GM18508 (cell line): Measurements from ENCODE around the gene SLC7A8.
"Not testable (repeated sequence)": the region's sequence is repeated elsewhere in the genome, so short reads cannot be mapped to it uniquely, and the experiment has no call there.

Source experiments
- ATAC-seq: cut with Tn5 transposase; IDR thresholded peaks from one replicate; pipeline ENCODE4 v1.9.1; 2021; ENCODE audit warnings: moderate number of reproducible peaks; ENCODE audit not compliant: insufficient read depth, unreplicated experiment

SLC7A8 gene

DNA sequence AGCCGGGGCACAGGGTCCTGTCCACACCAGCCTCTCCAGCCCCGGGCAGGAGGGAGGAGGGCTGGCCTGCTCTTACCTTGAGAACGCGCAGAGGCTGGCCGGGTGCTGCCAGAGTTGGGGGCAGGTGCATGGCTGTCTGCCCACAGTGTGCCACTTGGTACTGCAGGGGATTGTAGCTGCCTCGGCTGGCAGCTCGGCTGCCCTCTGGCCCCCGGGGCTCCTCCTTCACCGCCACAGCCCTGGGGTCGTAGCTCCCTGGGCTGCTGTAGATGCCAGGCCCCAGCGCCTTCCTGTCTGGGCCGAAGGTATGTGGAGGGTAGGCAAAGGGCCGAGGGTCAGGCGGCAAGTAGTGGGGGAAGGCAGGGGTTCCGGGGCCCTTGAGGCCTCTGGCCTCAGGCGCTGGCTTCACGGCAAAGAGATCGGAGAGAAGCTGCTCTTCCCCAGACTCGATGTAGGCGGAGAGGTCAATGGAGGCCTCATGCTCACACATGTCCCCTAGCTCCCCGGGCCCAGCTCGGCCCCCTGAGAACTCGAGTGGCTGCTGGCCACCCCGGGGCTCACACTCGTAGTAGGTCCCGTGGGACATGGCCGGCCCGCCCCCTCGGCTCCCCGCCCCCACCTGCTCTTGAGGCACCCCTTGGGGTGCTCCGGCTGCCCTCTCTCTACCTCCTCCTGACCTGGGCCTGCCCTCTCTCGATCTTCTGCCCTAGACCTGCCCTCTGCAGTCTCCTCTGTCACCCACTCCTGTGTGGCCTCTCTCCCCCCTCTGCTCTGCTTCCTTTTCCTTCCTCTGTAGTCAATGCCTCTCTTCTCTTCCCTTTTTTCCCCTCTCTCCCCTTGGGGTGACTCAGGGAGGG, 64.7 kb downstream of the SLC7A8 start, which contains the start of gene CEBPE:
CEBPE (minus strand) TSS at position 750 of the 857 bp plus-strand sequence; CDS start at position 586, 164 bp downstream.
- ATAC-seq = no peak

DNA sequence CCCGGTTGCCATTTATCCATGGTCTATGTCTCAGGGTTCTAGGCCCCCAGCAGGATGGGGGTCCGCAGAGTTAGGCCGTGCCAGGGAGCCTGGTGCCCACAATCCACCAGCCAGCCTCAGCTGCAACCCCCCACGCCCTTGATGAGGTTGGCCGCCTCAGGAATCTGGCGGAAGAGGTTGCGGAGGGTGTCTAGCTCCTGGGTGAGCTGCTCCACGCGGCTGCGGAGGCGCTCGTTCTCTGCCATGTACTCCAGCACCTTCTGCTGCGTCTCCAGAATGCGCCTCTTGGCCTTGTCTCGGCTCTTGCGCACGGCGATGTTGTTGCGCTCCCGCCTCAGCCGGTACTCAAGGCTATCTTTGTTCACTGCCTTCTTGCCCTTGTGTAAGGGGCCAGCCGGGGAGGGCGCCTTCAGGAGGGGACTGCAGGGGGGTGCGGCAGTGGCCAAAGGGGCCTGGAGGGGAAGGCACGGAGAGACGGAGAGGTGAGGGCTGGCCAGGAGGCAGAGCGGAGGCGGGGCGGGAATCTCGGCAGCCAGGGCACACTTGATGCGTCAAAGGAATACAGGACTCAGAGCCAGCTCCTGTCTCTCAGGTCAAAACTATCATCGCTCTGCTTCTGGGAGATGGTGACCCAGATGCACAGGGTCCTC, 66.0 kb downstream of the SLC7A8 start:
- no peak for ATAC-seq

DNA sequence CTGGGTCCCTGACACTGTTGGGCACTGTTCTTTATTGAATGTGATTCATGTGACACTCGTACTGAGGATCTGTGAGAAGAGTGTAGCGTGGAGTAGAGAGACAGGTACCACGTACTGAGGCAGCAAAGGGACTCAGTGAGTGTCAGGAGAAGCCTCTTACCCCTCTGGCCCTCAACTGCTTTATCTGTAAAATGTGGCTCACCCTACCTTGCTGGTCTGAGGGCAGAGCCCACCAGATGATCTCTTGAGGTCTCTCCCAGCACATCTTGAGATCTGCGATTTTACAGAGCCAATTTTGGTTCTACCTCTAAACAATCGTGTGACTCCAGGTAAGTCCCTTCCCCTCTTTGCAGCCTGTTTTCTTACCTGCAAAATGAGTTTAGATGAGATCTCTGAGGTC, 67.5 kb downstream of the SLC7A8 start:
- ATAC-seq = no peak

DNA sequence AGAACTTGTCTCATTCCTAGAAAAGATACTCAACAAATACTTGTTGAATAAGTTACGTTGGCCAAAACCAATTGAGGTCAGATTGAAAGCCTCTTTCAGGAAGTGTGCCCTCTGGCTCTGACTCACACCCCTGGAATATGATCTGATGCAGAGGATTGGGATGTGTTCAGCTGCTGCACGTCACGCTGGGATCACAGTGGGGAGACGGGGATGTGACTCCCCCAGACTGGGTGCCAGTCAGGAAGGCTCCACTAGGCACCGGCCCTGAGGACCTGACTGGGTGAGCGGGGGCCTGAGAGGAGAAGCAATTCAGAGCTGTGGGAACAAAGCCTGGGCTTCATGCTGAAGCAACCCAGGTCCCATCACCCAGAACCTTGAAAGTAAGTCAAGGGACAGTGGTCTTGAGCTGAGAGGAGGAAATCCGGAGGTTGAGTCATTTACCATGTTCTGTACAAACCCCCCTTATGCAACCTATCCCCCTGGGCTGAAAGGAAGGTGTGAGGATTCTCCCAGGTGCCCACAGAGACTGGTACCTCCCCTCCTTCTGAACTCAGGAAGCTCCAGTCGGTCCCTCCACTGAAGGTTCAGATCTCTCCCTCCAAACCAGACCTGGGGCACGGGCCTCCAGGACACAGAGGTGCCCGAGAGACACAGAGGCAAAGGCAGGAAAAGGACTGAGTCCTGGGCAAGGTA, 68.3 kb downstream of the SLC7A8 start:
- no peak for ATAC-seq

DNA sequence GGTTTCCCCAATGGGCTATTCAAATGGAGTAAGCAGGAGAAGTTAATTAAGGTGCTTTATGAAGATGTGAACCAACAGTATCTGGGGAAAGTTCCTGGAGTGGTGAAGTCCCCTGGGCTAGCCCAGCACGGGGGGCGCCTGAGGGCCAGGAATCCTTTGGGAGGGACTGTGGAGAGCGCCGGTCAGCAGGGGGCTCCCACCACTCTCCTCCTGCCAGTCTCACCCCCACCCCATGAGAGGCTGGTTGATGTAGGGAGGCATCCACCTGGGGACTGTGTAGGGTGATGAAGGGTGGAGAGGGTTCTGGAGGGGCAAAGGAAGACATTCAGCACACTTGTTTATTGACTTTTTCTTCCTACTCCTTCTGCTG, 68.8 kb downstream of the SLC7A8 start:
- no peak for ATAC-seq

DNA sequence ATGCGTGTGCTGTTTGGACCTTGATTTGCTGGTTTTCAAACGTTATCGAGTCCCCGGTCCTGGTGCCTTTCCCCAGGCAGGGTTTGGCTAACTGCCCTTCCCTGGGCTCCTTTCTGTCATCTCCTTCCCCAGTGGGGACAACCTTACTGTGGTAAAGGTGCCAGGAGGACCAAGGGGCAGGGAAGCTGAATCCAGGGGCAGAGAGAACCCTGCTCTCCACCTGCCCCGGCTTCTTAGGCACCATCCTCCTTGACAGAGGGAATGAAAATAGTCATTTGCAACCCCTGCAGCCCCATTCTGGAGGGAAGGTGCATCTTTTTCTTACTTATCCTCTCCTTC, 69.4 kb downstream of the SLC7A8 start:
- no peak for ATAC-seq

DNA sequence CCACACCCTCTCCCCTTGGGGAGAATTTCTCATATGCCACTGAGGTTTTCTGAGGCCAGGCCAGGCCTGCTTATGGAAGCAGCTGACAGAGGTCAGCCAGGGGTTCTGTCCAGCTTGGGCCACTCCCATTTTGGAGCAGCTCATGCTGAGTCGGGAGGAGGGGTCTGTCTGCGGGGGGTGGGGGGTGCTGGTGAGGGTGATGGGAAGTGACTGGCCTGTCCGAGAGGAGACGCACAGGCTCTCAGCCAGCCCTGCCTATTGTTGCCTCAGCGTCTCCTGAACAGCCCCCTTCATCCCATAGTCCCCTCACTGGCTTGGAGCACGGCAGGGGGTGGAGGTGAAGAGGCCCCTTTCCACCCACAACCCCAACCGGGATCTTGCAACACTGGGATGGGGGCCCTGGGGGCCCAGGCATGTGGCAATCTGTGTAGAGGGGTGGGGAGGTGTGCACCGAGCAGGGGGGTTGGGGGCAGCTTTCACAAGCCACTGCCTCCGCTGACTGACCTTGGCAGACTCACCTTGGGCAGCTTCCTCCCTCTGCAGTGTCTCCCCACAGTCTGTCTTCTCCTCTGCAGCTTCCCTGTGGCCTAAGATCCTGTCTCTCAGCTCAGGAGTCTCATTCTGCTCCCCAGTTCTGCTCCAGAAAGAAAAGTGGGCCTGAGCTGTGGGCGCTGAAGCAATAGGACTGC, 69.9 kb downstream of the SLC7A8 start:
- ATAC-seq = no peak

DNA sequence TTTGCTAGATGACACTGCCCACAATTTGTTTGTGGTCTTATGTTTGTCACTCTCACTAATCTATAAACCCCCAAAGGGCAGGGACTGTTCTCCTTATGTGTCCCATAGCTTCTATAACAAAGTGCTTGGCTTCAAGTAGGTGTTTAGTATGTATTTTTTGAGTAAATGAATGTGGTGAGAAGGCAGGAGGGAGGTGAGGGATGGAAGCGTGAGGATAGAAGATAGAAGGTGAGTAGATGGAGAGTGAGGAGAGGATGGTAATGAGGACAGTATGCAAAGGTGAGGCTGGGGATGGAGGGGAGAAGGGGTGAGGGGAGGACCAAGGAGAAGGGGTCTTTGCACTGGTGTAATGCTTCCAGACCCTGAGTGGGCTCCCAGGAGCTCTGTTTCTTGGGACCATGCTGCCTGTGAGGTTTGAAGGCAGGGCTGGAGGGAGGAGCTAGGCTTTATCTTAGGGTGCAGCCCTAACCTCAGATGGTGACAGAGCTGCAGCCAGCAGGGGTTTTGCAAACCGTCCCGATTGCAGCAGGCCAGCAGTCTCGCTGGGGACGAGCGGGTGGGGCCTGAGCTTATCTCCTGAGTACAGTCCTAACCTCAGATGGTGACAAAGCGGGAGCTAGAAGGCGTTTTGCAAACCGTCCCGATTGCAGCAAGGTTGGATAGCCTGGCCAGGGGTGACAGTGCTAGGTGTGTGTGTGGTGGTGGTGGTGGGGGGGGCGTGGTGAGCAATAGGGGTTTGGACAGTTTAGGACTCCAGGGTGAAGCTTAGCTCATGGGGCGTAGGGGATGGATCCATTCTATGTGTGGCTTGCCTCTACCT, 70.9 kb downstream of the SLC7A8 start:
- ATAC-seq = no peak

DNA sequence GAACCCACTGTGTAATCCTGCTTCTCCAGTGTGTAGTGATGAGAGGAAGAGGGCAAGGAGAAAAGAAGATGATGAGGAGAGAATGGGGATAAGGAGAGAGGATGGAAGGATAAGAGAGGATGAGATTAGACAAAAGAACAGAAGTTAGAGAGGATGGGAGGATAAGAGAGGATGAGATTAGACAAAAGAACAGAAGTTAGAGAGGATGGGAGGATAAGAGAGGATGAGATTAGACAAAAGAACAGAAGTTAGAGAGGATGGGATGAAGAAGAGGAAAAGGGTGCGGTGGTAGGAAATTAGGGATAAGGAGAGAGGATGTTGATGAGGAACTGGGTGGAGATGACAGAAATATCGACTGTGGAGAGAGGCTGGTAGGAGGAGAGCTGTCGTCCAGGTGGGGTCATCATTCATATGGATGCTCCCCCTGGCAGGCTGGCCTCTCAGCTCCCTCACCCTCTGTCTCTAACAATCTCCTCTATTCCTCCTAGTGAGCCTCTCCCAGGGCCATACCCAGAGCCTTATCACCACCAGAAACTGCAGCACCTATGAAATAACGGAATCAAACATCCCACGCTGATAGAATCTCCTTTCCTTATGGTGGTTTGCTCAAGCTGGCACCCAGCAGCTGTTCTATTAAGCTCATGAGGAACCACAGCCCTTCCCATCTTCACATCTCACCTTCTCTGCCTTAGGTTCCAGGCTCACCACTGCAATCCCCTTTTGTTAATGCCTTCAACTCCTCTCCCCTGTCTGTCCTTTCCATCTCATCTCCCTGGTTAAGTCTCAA, 72.7 kb downstream of the SLC7A8 start:
- ATAC-seq = no peak

DNA sequence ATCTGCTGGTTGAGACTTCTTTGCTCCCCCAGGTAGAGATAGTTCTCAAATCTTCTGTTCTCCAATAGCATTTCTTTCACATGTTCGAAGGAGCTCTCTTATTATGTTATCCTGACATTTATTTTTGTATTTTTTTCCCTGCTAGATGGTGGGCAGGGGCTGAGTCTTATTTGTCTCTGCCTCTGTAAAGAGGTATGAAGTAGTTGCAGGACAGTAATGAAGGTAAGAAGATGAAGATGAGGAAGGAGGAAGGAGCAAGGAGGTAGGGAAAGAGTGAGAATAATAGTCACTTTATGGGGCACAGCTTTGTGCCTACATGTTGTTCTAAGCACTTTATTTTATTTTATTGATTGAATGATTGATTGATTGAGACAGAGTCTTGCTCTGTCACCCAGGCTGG, 73.7 kb downstream of the SLC7A8 start:
- no peak for ATAC-seq

DNA sequence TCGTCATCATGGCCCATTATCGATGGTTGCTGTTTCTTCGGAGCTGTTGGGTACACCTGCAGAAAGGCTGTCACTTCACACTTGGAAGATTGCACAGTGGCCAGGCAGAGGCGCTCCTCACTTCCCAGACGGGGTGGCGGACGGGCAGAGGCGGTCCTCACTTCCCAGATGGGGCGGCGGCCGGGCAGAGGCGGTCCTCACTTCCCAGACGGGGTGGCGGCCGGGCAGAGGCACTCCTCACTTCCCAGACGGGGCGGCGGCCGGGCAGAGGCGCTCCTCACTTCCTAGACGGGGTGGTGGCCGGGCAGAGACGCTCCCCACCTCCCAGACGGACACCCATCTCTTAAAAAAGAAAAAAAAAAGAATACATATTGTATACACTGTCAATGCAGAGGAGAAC, 75.3 kb downstream of the SLC7A8 start:
- ATAC-seq = not testable (repeated sequence)

DNA sequence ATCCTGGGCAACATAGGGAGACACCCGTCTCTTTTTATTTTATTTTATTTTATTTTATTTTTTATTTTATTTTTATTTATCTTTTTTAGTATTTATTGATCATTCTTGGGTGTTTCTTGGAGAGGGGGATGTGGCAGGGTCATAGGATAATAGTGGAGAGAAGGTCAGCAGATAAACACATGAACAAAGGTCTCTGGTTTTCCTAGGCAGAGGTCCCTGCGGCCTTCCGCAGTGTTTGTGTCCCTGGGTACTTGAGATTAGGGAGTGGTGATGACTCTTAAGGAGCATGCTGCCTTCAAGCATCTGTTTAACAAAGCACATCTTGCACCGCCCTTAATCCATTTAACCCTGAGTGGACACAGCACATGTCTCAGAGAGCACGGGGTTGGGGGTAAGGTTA, 75.8 kb downstream of the SLC7A8 start:
- not testable (repeated sequence) for ATAC-seq

DNA sequence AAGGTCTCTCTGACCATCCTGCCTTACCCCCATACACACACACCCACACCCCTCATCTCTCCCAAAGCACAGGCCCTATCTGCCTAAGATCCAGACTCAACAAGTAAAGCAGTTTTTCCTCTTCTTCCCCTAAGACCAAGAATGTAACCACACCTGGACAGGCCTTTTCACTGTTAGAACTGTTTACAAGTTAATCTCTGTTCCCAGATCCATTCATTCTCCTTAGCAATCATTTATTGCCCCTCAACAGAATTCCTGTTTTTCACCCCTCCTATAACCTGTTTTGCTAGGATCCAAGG, 76.8 kb downstream of the SLC7A8 start:
- no peak for ATAC-seq

DNA sequence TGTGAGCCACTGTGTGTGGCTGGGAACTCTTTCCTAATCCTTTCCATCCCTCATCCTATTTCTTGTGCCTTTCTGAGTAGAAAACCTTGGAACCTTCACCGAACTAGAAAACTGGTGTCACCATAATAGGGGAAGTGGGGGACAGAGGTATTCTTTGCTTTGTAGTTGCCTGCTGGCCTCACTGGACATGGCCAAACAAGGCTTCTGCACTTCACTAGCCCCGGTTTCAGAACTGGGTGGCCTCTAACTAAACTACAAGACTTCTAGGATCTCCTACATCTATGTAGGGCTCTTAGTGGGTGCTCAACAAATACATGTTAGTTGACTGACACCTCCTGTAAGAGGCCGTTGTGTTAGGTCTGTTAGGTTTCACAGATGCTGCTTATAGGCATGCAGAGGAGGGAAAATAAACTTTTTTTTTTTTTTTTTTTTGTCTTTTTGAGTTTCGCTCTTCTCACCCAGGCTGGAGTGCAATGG, 78.1 kb downstream of the SLC7A8 start:
- ATAC-seq = no peak

DNA sequence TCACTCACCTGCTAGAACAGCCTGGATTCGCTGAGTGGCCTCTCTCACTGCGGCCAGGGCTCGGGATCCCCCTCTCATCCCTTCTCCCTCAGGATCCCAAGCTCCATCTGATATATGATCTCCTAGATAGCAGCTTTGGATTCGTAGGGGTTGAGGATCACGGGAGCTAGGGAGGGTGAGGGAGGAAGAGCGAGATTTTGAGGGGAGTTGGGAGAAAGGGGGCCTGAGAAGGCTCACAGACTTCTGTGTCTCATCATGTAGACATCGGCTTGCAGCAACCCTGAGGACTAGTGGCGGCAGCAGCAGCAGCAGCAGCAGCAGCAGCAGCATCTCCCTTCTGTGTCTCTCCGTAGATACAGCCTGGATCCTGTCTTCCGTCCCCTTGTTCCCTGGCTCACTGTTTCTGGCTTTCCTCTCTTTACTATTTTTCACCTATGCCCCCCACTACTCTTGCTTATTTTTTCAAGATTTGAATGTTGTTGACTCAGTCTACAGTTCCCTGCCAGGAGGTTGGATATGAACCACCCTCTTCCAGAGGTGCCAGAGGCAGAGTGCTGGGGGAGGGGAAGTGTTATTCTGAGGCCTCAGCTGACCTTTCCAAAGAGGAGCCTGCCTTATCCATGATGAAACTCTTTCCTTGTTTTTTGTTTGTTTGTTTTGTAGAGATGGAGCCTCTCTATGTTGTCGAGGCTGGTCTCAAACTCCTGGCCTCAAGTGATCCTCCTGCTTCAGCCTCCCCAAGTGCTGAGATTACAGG, 78.7 kb downstream of the SLC7A8 start, which contains the start of gene CIROP:
CIROP (minus strand) TSS at position 399 of the 757 bp plus-strand sequence; CDS start at position 330, 69 bp downstream.
- ATAC-seq = no peak

DNA sequence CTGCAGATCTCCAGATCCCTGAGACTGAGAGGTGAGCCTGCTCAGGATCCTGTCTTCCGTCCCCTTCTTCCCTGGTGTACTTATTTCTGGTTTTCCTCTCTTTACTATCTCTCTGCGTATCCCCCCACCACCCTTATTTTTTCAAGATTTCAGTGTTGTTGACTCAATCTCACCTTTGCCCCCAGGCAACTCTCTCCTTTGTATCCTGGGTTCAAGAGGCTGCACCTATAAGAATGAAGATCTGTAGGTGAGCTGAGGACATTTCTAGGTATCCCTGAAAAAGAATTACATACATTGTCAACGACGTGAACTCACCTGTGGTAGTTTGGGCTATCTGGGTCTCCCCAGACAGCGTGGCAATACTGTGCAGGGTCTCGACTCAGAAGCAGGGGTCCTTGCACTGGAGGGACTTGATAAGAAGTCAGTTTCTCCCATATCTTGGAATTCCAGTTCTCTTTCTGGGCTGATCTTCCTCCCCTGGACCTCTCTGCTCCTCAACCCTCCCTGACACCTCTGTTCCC, 79.3 kb downstream of the SLC7A8 start:
- ATAC-seq = no peak

DNA sequence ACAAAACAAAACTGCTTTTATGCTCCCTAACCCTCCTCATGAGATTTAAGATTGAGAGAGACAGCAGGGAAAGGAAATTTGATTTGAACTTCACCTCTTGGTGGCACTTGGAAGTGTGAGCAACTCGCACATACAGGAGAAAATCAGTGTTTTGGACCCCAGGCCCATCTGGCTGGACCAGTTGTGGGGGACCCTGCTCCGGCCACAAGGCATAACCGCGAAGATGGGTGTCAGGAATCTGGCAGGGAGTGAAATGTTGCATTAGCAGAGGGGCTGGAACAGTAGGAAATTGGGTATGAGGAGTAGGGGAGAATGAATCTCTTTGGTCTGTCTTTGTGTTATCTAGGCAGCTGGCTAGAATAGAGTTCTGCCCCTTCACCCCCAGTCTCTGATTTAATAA, 79.9 kb downstream of the SLC7A8 start:
- ATAC-seq = no peak

DNA sequence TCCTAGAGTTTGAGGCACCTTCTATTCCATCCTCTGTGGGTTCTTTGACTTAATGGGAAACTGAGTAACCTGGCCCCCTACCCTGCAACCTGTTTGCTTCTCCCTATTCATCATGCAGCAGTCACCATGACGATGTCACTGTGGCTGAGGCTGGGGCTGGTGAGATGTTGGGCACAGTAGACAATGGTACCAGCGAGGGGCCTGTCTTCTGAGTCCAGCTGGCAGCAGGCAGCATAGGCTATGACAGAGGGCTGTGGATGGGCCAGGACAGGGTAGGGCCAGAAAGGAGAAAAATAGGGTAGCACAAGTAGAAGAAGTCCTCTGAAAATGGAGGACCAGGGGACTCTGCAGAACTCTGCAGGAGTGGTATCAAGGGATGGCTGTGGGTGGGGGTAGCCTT, 80.7 kb downstream of the SLC7A8 start:
- ATAC-seq = no peak
